Activated B cell treated with CpG ODN at 0.5 μM for 24 hours (primary cell): ENCODE measurements around the gene HSH2D. TPM values are rescaled to one million over a fixed set of nuclear protein-coding genes. Genes with fewer than 3 reads are reported as not detected.

Experiments used
- ATAC-seq: fragments of 200-7000 bp; cut with Tn5 transposase; one replicate; pipeline ENCODE4 v1.10.0; 2021; ENCODE audit warnings: low read depth, mild to moderate bottlenecking, moderate library complexity
- CTCF ChIA-PET: fragments of 350-600 bp; sonication (Branson Sonifier 250); formaldehyde crosslinking; loops from one replicate; lab custom pipeline; 2021; ENCODE audit warnings: antibody characterized with exemption; lab: Charles Lee
- POLR2A ChIA-PET: fragments of 350-600 bp; sonication (Branson Sonifier 250); formaldehyde crosslinking; loops from one replicate; lab custom pipeline; 2021; ENCODE audit warnings: antibody characterized with exemption; lab: Charles Lee
- DNase-seq: peaks from one replicate; pipeline ENCODE4 v3.0.0; 2022
- H3K27ac Mint-ChIP-seq: one replicate; pipeline ENCODE4 v1.8.0; 2020; ENCODE audit warnings: mixed read lengths
- H3K27me3 Mint-ChIP-seq: one replicate; pipeline ENCODE4 v1.8.0; 2021; ENCODE audit warnings: mixed read lengths
- H3K36me3 Mint-ChIP-seq: one replicate; pipeline ENCODE4 v1.8.0; 2021; ENCODE audit warnings: low read depth, mixed read lengths
- H3K4me1 Mint-ChIP-seq: one replicate; pipeline ENCODE4 v1.8.0; 2021; ENCODE audit warnings: mixed read lengths
- H3K4me3 Mint-ChIP-seq: one replicate; pipeline ENCODE4 v1.8.0; 2020; ENCODE audit warnings: mild to moderate bottlenecking, mixed read lengths
- H3K9me3 Mint-ChIP-seq: one replicate; pipeline ENCODE4 v1.8.0; 2020; ENCODE audit warnings: mixed read lengths
- CTCF ChIP-seq: fragments of 200-600 bp; IDR thresholded peaks from one replicate; pipeline ENCODE4 v1.8.0; 2022; ENCODE audit warnings: antibody characterized with exemption, mild to moderate bottlenecking
- intact Hi-C: fragments of 100-400 bp; cut with micrococcal nuclease; formaldehyde crosslinking; loops from one replicate; pipeline ENCODE4 v1.15.1; 2024
- total RNA-seq: library from RNA; stranded (reverse); gene quantifications from 2 replicates; pipeline ENCODE4 v1.2.3, GENCODE V29; 2022

The HSH2D gene
- total RNA-seq, 1 donor from 2014 or later, result 191 TPM

DNA sequence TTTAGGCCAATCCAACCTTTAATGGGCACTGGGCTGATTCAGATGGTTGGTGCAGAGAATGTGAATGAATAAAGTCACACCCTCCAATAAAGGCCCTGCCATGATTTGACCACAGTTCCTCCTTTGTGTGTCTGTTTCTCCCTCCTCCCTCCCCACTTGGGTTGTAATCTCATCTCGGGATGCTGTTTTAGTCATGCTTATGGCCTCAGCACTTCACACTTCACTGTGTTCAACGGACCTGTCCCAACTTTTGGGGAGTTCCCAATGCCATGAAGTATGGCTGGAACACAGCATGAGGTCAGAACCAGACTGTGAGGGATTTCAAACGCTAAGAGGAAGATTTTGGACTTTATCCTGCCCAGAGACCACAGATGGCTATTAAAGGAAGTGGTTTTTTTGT lies 37.4 kb upstream of the HSH2D start:
- H3K36me3 Mint-ChIP-seq, result peaks cover 29% of the 10 kb centered on the region
- peaks cover 31% of the 10 kb centered on the region for H3K4me1 Mint-ChIP-seq
- ChIA-PET CTCF (interaction anchor here (0.7 kb wide), 1 partner anchor 20 kb away, joined by 4 read pairs; no protein-coding TSS in a partner anchor), POLR2A (interaction anchor here (1.0 to 3.4 kb wide), 3 partner anchors 11 to 35 kb away, joined by 4 to 20 read pairs (median 18); no protein-coding TSS in a partner anchor)
- intact Hi-C loops, result no loop called here
- no peak for TF ChIP-seq CTCF
- ATAC-seq, result no peak
- peak overlapping the region; percentile 77 for H3K27ac Mint-ChIP-seq
- DNase-seq, result no peak
- no peaks in the 10 kb centered on the region for H3K9me3 Mint-ChIP-seq
- H3K4me3 Mint-ChIP-seq, result no peak overlapping the region
- no peaks in the 10 kb centered on the region for H3K27me3 Mint-ChIP-seq

GRCh38 chr19:16111160-16111908 lies 32.2 kb upstream of the HSH2D start, which contains the start of gene RAB8A:
Gene RAB8A (plus strand): TSS chr19:16111889. CDS start chr19:16111902, 13 bp downstream.
- TF ChIP-seq CTCF, result peak; percentile 73
- peak within 1 kb of the TSS; percentile 97 for H3K27ac Mint-ChIP-seq
- POLR2A ChIA-PET, result interaction anchor here (0.7 to 4.0 kb wide), 23 partner anchors 8 to 482 kb away, joined by 3 to 61 read pairs (median 5); partner anchors contain the start of genes AP1M1, FAM32A, HSH2D and TPM4
- H3K4me3 Mint-ChIP-seq, result peak within 1 kb of the TSS; percentile 99
- H3K27me3 Mint-ChIP-seq, result no peaks in the 10 kb centered on the region
- ATAC-seq, result peak; percentile 90
- H3K36me3 Mint-ChIP-seq, result peaks cover 35% of the 10 kb centered on the region
- intact Hi-C loops, result loop anchor here (1.0 to 10.0 kb wide), 11 partner anchors 32 to 986 kb away; partner anchors contain the start of genes C19orf44, CALR3, FAM32A and HSH2D
- H3K4me1 Mint-ChIP-seq, result peaks cover 46% of the 10 kb centered on the region
- CTCF ChIA-PET, result interaction anchor here (0.5 to 1.5 kb wide), 13 partner anchors 16 to 378 kb away, joined by 3 to 8 read pairs (median 3); partner anchors contain the start of gene HSH2D
- DNase-seq, result peak; percentile 100
- H3K9me3 Mint-ChIP-seq, result no peaks in the 10 kb centered on the region

- H3K4me1 Mint-ChIP-seq, result peaks cover 54% of the 10 kb centered on the region
Measured at GRCh38 chr19:16111909-16112752, 31.4 kb upstream of the HSH2D start.

GRCh38 chr19:16112778-16113177 lies 30.7 kb upstream of the HSH2D start:
- Mint-ChIP-seq H3K27me3 (no peaks in the 10 kb centered on the region), H3K4me3 (peak overlapping the region; percentile 99), H3K27ac (peak overlapping the region; percentile 97), H3K36me3 (peaks cover 42% of the 10 kb centered on the region), H3K9me3 (no peaks in the 10 kb centered on the region), H3K4me1 (peaks cover 58% of the 10 kb centered on the region)
- DNase-seq (no peak), ATAC-seq (no peak)
- ChIA-PET POLR2A (interaction anchor here (0.7 to 4.0 kb wide), 11 partner anchors 26 to 1412 kb away, joined by 3 to 25 read pairs (median 4); partner anchors contain the start of genes FAM32A, HSH2D and TPM4), CTCF (interaction anchor here (0.7 to 1.4 kb wide), 5 partner anchors 29 to 150 kb away, joined by 3 to 4 read pairs (median 3); partner anchors contain the start of gene HSH2D)
- no peak for TF ChIP-seq CTCF
- intact Hi-C loops, result loop anchor here (10.0 kb wide), 1 partner anchor 212 kb away; the partner anchor contains the start of gene KLF2

More at GRCh38 chr19:16111909-16112752, 31.4 kb upstream of the HSH2D start:
- H3K9me3 Mint-ChIP-seq, result no peaks in the 10 kb centered on the region
- CTCF ChIA-PET, result interaction anchor here (0.7 to 1.4 kb wide), 3 partner anchors 24 to 150 kb away, joined by 3 to 4 read pairs (median 3); no protein-coding TSS in a partner anchor
- intact Hi-C loops, result loop anchor here (1.0 to 10.0 kb wide), 11 partner anchors 31 to 987 kb away; partner anchors contain the start of genes C19orf44, CALR3, FAM32A and HSH2D
- peaks cover 36% of the 10 kb centered on the region for H3K36me3 Mint-ChIP-seq
- DNase-seq (no peak), ATAC-seq (no peak)
- peak overlapping the region; percentile 97 for H3K27ac Mint-ChIP-seq
- TF ChIP-seq CTCF, result no peak
- peak overlapping the region; percentile 99 for H3K4me3 Mint-ChIP-seq
- POLR2A ChIA-PET, result interaction anchor here (0.7 to 4.0 kb wide), 18 partner anchors 9 to 1412 kb away, joined by 3 to 61 read pairs (median 8); partner anchors contain the start of genes AP1M1, FAM32A, HSH2D and TPM4
- H3K27me3 Mint-ChIP-seq, result no peaks in the 10 kb centered on the region
